Medulla oblongata (tissue), 1 donor: ENCODE measurements around the gene NARS2.
"Not testable (repeated sequence)": the region's sequence is repeated elsewhere in the genome, so short reads cannot be mapped to it uniquely, and the experiment has no call there.

Source experiments
- DNase-seq: peaks from one replicate; pipeline ENCODE4 v3.0.0-alpha.2; 2015; ENCODE audit errors: extremely low spot score

Gene NARS2

GRCh38 chr11:78574386-78575381, at the start of gene NARS2:
TSS of gene NARS2 (minus strand) at chr11:78574864. CDS start at chr11:78574488, 376 bp downstream.
- DNase-seq, result peak; percentile 99

- DNase-seq, result no peak
These were observed 48.0 kb upstream of the NARS2 start for GRCh38 chr11:78622666-78623065.

GRCh38 chr11:78620159-78620558, 45.5 kb upstream of the NARS2 start:
- DNase-seq, result no peak

GRCh38 chr11:78615724-78616123, 41.1 kb upstream of the NARS2 start:
- no peak for DNase-seq

GRCh38 chr11:78613378-78613813, 38.7 kb upstream of the NARS2 start:
- no peak for DNase-seq

GRCh38 chr11:78612721-78613377, 38.2 kb upstream of the NARS2 start:
- no peak for DNase-seq

- DNase-seq, result not testable (repeated sequence)
These were observed 34.7 kb upstream of the NARS2 start for GRCh38 chr11:78609321-78609720.

GRCh38 chr11:78607696-78608095, 33.0 kb upstream of the NARS2 start:
- DNase-seq, result no peak

GRCh38 chr11:78606667-78607066, 32.0 kb upstream of the NARS2 start:
- no peak for DNase-seq

- DNase-seq, result no peak
These were observed 30.6 kb upstream of the NARS2 start for GRCh38 chr11:78605296-78605695.

- DNase-seq, result peak; percentile 22
These were observed 29.1 kb upstream of the NARS2 start for GRCh38 chr11:78603792-78604191.

GRCh38 chr11:78602771-78603170, 28.1 kb upstream of the NARS2 start:
- DNase-seq, result not testable (repeated sequence)

GRCh38 chr11:78601066-78601465, 26.4 kb upstream of the NARS2 start:
- not testable (repeated sequence) for DNase-seq

- DNase-seq, result not testable (repeated sequence)
These were observed 22.9 kb upstream of the NARS2 start for GRCh38 chr11:78597579-78597978.

- no peak for DNase-seq
These were observed 20.9 kb upstream of the NARS2 start for GRCh38 chr11:78595436-78596130.

- DNase-seq, result no peak
These were observed 20.1 kb upstream of the NARS2 start for GRCh38 chr11:78594814-78595213.

- no peak for DNase-seq
These were observed 13.9 kb upstream of the NARS2 start for GRCh38 chr11:78588517-78588916.

- DNase-seq, result no peak
These were observed 12.8 kb upstream of the NARS2 start for GRCh38 chr11:78587446-78587845.

GRCh38 chr11:78586452-78587046, 11.9 kb upstream of the NARS2 start:
- no peak for DNase-seq

- DNase-seq, result no peak
These were observed 9.2 kb upstream of the NARS2 start for GRCh38 chr11:78583889-78584288.

GRCh38 chr11:78577495-78577894, 2.8 kb upstream of the NARS2 start:
- DNase-seq, result no peak
